ENCODE measurements around the gene EDEM2.

GRCh38 chr20:35117629-35118028 is 29.5 kb downstream of the EDEM2 start:
- TF ChIP-seq CTCF (IDR thresholded peaks at IDR 0.05) (no peak), POLR2A (IDR thresholded peaks at IDR 0.05) (no peak)
